Measurements from ENCODE around the gene LCN6. TPM values are rescaled to one million over a fixed set of nuclear protein-coding genes. Genes with fewer than 3 reads are reported as not detected.

The LCN6 gene
- total RNA-seq, 1 donor from 2014 or later: not detected

- no peak overlapping the region for H3K4me3 ChIP-seq (ENCODE audit: low read depth, low read length)
- no peak for TF ChIP-seq CTCF (conservative IDR thresholded peaks at IDR 0.05; ENCODE audit: low read depth, low read length)
Measured at GRCh38 chr9:136776947-136777346, 28.6 kb upstream of the LCN6 start.

GRCh38 chr9:136775191-136775590 is 26.9 kb upstream of the LCN6 start:
- no peak overlapping the region for H3K4me3 ChIP-seq (ENCODE audit: low read depth, low read length)
- no peak for DNase-seq (ENCODE audit: low read depth)
- no peak for TF ChIP-seq CTCF (conservative IDR thresholded peaks at IDR 0.05; ENCODE audit: low read depth, low read length)

More at GRCh38 chr9:136776947-136777346, 28.6 kb upstream of the LCN6 start:
- no peak for DNase-seq (ENCODE audit: low read depth)

GRCh38 chr9:136774416-136775045 is 26.2 kb upstream of the LCN6 start:
- no peak overlapping the region for H3K4me3 ChIP-seq (ENCODE audit: low read depth, low read length)
- no peak for TF ChIP-seq CTCF (conservative IDR thresholded peaks at IDR 0.05; ENCODE audit: low read depth, low read length)
- DNase-seq (ENCODE audit: low read depth): no peak

GRCh38 chr9:136773386-136774044 is 25.2 kb upstream of the LCN6 start:
- H3K4me3 ChIP-seq (ENCODE audit: low read depth, low read length): no peak overlapping the region
- DNase-seq (ENCODE audit: low read depth): no peak
- no peak for TF ChIP-seq CTCF (conservative IDR thresholded peaks at IDR 0.05; ENCODE audit: low read depth, low read length)

GRCh38 chr9:136771907-136772415 is 23.6 kb upstream of the LCN6 start:
- DNase-seq (ENCODE audit: low read depth): no peak
- no peak overlapping the region for H3K4me3 ChIP-seq (ENCODE audit: low read depth, low read length)
- no peak for TF ChIP-seq CTCF (conservative IDR thresholded peaks at IDR 0.05; ENCODE audit: low read depth, low read length)

- no peak overlapping the region for H3K4me3 ChIP-seq (ENCODE audit: low read depth, low read length)
- peak; percentile 59 for TF ChIP-seq CTCF (conservative IDR thresholded peaks at IDR 0.05; ENCODE audit: low read depth, low read length)
- DNase-seq (ENCODE audit: low read depth): no peak
Measured at GRCh38 chr9:136769710-136770191, 21.4 kb upstream of the LCN6 start.

All from epithelial cell of proximal tubule (primary cell).